Prostate gland (tissue), 2 donors: ENCODE results near the gene BARX2. TPM values are rescaled to one million over a fixed set of nuclear protein-coding genes. Genes with fewer than 3 reads are reported as not detected.

Source experiments
- DNase-seq: peaks from one replicate; pipeline ENCODE4 v3.0.0-alpha.2; 2019; ENCODE audit warnings: low spot score
- H3K27ac ChIP-seq, 2 donors: fragments of 200-600 bp; sonication (generic); 2 replicates each; pipeline ENCODE4 v1.5.1; 2017 to 2019
- H3K27me3 ChIP-seq: fragments of 200-600 bp; sonication (generic); replicated peaks from 2 replicates; pipeline ENCODE4 v1.5.1; 2019; ENCODE audit not compliant: insufficient read depth
- H3K36me3 ChIP-seq, 2 donors: fragments of 200-600 bp; sonication (generic); 1 replicate in 1 of 2; 2 replicates in 1 of 2; pipeline versions ENCODE4 v1.5.1 to v1.8.1; 2017 to 2019
- H3K4me1 ChIP-seq: fragments of 200-600 bp; sonication (generic); replicated peaks from 2 replicates; pipeline ENCODE4 v1.5.1; 2019
- H3K4me3 ChIP-seq, 2 donors: fragments of 200-600 bp; sonication (generic); 2 replicates each; pipeline ENCODE4 v1.5.1; 2017 to 2019
- H3K9me3 ChIP-seq: fragments of 200-600 bp; sonication (generic); 2 replicates; pipeline ENCODE4 v1.5.1; 2017
- POLR2A ChIP-seq: fragments of 450-650 bp; IDR thresholded peaks from one replicate; pipeline ENCODE4 v1.6.1; 2016; ENCODE audit warnings: antibody characterized with exemption, mild to moderate bottlenecking
- POLR2AphosphoS5 ChIP-seq: sonication (generic); formaldehyde crosslinking; IDR thresholded peaks from one replicate; pipeline ENCODE4 v1.6.1; 2017; ENCODE audit warnings: antibody characterized with exemption
- WGBS: methylation state at CpG from one replicate; pipeline ENCODE4 v1.1.5; 2018; 5-methylcytosine and 5-hydroxymethylcytosine counted together
- intact Hi-C: fragments of 100-400 bp; cut with DNase I; formaldehyde crosslinking; loops from one replicate; pipeline ENCODE4 v1.14.2; 2022
- total RNA-seq, 2 donors: library from RNA; depleted of rRNA; stranded (reverse); fragments of >200 nt; gene quantifications; one replicate each; pipeline ENCODE4 v1.1.0, GENCODE V29; 2016
- TF ChIP-seq, protein P1 (sequence below), 4 experiments: fragments of 200-600 bp in 2 of 4; fragments of 450-650 bp in 2 of 4; sonication (generic) in 2 of 4; IDR thresholded peaks; 1 replicate in 3 of 4; 2 replicates in 1 of 4; pipeline ENCODE4 v1.5.1; 2016 to 2019; ENCODE audit warnings: antibody characterized with exemption in 4 of 4, mild to moderate bottlenecking in 2 of 4, moderate library complexity in 2 of 4

BARX2 gene
- total RNA-seq, 2 donors from 2014 or later: 3.4 to 5.7 TPM

DNA sequence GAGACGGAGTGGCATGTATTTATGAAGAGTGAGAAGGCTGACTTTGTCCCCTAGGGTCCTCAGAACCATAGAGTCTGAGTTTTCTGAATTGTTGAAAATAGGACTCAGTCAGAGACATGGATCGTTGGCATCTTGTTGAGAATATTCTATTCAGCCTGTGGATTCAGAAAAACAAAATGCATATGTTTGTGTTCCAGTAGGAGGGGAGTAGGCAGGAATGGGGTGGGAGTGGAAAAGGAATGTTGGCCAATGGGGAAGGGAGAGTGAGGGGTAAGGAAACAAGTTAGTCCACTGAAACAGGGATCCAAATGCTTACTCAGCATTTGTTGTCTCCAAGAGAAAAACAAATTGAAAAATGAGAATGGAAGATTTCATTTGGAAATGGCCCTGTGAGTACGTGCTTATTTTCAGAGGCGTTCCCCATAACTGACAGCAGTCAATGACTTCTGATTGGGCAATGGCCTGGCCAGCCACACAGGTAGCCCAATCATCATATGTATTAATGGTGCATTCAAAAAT is 14.7 kb downstream of the BARX2 start:
- no peak for DNase-seq
- TF ChIP-seq, protein P1, sequence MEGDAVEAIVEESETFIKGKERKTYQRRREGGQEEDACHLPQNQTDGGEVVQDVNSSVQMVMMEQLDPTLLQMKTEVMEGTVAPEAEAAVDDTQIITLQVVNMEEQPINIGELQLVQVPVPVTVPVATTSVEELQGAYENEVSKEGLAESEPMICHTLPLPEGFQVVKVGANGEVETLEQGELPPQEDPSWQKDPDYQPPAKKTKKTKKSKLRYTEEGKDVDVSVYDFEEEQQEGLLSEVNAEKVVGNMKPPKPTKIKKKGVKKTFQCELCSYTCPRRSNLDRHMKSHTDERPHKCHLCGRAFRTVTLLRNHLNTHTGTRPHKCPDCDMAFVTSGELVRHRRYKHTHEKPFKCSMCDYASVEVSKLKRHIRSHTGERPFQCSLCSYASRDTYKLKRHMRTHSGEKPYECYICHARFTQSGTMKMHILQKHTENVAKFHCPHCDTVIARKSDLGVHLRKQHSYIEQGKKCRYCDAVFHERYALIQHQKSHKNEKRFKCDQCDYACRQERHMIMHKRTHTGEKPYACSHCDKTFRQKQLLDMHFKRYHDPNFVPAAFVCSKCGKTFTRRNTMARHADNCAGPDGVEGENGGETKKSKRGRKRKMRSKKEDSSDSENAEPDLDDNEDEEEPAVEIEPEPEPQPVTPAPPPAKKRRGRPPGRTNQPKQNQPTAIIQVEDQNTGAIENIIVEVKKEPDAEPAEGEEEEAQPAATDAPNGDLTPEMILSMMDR (IDR thresholded peaks at IDR 0.05): no peak
- TF ChIP-seq POLR2AphosphoS5 (no peak), POLR2A (no peak)
- intact Hi-C loops: no loop called here
- 90% methylated on average over 4 of the region's 4 CpGs for WGBS
- no peak overlapping the region for H3K4me3 ChIP-seq
- H3K27me3 ChIP-seq: no peaks in the 10 kb centered on the region
- H3K9me3 ChIP-seq: no peaks in the 10 kb centered on the region
- H3K36me3 ChIP-seq: no peaks in the 10 kb centered on the region
- no peaks in the 10 kb centered on the region for H3K4me1 ChIP-seq
- no peak overlapping the region for H3K27ac ChIP-seq

DNA sequence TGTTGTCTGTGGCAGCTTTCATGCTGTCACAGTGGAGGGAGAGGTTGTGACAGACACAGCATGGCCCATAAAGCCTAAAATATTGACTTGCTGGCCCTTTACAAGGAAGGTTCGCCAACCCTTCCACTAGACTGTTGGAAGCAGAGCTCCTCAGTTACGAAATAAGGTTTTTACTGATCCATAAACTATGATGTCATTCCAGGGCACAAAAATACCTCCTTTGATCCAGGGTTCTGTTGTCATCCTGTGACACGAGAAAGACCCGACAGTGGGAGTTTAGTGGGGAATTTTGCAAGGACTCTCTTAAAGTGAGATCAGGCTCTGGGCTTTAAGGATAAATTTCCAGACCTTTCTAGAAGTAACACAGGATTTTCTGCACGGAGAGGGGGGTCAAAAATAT is 15.7 kb downstream of the BARX2 start:
- H3K4me3 ChIP-seq: no peak overlapping the region
- no peaks in the 10 kb centered on the region for H3K4me1 ChIP-seq
- intact Hi-C loops: no loop called here
- H3K9me3 ChIP-seq: no peaks in the 10 kb centered on the region
- H3K27me3 ChIP-seq: no peaks in the 10 kb centered on the region
- DNase-seq: no peak
- TF ChIP-seq, protein P1 (IDR thresholded peaks at IDR 0.05): no peak
- TF ChIP-seq POLR2A: no peak
- no peaks in the 10 kb centered on the region for H3K36me3 ChIP-seq
- 31% methylated on average over 5 of the region's 5 CpGs for WGBS
- H3K27ac ChIP-seq: no peak overlapping the region

DNA sequence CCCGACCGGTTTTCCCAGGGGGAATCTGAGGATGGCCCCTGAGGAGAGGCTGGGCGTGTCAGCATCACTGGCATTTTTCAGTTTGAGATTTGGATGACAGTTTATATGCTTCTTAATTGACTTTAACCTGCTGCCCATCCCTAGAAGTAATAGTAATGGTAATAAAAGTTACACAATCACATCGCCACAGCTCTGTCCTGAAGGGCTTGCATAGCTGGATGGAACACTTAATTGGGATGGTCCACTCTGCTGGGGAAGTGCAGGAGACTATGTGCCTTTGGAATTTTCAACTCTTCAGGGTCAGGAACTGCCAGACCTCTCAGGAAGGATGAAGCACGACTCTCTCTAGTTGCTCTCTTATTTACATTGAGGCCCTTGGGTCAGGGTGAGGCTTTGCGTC is 16.2 kb downstream of the BARX2 start:
- Histone ChIP-seq H3K4me1 (no peaks in the 10 kb centered on the region), H3K27me3 (no peaks in the 10 kb centered on the region), H3K36me3 (no peaks in the 10 kb centered on the region), H3K27ac (no peak overlapping the region), H3K4me3 (no peak overlapping the region), H3K9me3 (no peaks in the 10 kb centered on the region)
- TF ChIP-seq, protein P1 (IDR thresholded peaks at IDR 0.05): no peak
- TF ChIP-seq POLR2AphosphoS5: no peak
- no peak for TF ChIP-seq POLR2A
- intact Hi-C loops: no loop called here
- WGBS: 65% methylated on average over 6 of the region's 6 CpGs
- no peak for DNase-seq

DNA sequence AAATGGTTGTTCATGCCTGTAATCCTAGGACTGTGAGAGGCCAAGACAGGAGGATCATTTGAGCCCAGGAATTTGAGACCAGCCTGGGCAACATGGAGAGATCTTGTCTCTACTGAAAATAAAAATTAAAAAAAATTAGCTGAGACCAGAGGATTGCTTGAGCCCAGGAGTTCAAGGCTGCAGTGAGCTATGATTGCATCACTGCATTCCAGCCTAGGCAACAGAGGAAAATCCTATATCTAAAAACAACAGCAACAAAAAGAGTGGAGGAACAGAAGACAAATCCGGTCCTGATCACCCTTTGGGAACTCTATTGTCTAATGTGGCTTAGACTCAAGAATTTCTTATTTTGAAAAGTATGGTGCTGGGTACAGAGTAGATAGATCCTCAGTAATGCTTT is 17.3 kb downstream of the BARX2 start:
- Histone ChIP-seq H3K27ac (no peak overlapping the region), H3K4me3 (no peak overlapping the region), H3K27me3 (no peaks in the 10 kb centered on the region), H3K9me3 (no peaks in the 10 kb centered on the region), H3K36me3 (no peaks in the 10 kb centered on the region), H3K4me1 (no peaks in the 10 kb centered on the region)
- DNase-seq: no peak
- WGBS: 84% methylated on average over 1 of the region's 1 CpG
- TF ChIP-seq, protein P1 (IDR thresholded peaks at IDR 0.05): no peak
- TF ChIP-seq POLR2A (no peak), POLR2AphosphoS5 (no peak)
- intact Hi-C loops: no loop called here

DNA sequence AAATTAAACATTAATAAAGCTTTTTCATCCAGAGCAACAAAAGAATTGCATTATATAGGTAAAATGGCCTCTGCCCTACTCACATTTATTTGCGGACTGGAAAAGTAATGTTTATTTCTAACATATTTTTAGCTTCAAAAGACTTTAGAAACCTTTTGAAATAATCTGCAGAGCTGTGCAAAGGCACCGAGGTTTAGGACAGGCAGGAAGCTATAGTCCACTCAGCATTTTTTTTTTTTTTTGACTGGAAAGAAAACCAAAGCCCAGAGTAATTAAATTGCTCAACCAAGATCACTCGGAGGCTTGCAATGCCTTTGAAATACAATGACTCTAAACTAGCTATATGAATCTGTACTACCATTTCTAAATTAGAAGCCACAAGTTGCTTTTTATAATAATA is 19.1 kb downstream of the BARX2 start:
- no peak for TF ChIP-seq POLR2AphosphoS5
- TF ChIP-seq POLR2A: no peak
- TF ChIP-seq, protein P1 (IDR thresholded peaks at IDR 0.05): no peak
- 83% methylated on average over 3 of the region's 3 CpGs for WGBS

More for the DNA sequence above, 19.1 kb downstream of the BARX2 start:
- H3K36me3 ChIP-seq: no peaks in the 10 kb centered on the region
- no peak overlapping the region for H3K27ac ChIP-seq
- no peaks in the 10 kb centered on the region for H3K9me3 ChIP-seq
- no peaks in the 10 kb centered on the region for H3K4me1 ChIP-seq
- intact Hi-C loops: no loop called here
- H3K4me3 ChIP-seq: no peak overlapping the region
- no peak for DNase-seq
- no peaks in the 10 kb centered on the region for H3K27me3 ChIP-seq
